Erythroblast (primary cell): Measurements from ENCODE around the gene PPP2R5C.

Source experiments
- GATA1 ChIP-seq: IDR thresholded peaks from 2 replicates; pipeline ENCODE4 v1.6.1; 2011; ENCODE audit warnings: low read depth, mild to moderate bottlenecking, control low read depth, low read length, moderate library complexity
- POLR2A ChIP-seq: IDR thresholded peaks from 2 replicates; pipeline ENCODE4 v1.6.1; 2011; ENCODE audit warnings: mild to moderate bottlenecking, low read length

- TF ChIP-seq POLR2A = no peak
- no peak for TF ChIP-seq GATA1
Measured at GRCh38 chr14:101926085-101926484, 164.6 kb downstream of the PPP2R5C start.
